Stimulated activated CD8-positive, alpha-beta memory T cell treated with anti-CD3 and anti-CD28 coated beads, Interleukin-7, amount 100 ng/mL, for 4 hours (primary cell): ENCODE data around the gene PLAC1.

Source experiments
- DNase-seq, 2 donors: peaks; one replicate each; pipeline ENCODE4 v3.0.0-alpha.2; 2020; ENCODE audit warnings: low read depth in 2 of 2

The PLAC1 gene

DNA sequence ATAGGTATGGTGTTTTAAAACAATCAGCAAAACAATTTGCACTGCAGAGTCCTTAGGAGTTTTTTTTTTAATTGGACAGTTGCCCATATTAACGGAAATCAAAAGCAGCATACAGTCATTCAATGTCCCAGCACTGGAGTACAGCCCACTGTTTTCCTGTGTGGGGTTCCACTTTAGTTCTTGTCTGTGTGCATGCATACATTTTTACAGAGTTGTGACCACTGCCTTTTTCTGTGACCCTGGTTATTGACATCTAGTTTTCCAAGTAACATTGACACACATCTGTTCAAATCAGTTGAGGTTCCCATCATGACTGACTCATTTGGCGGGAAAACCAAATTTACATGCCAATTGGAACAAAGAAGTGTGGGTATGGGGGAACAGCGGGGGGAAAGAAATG, 115.0 kb downstream of the PLAC1 start:
- no peak for DNase-seq

DNA sequence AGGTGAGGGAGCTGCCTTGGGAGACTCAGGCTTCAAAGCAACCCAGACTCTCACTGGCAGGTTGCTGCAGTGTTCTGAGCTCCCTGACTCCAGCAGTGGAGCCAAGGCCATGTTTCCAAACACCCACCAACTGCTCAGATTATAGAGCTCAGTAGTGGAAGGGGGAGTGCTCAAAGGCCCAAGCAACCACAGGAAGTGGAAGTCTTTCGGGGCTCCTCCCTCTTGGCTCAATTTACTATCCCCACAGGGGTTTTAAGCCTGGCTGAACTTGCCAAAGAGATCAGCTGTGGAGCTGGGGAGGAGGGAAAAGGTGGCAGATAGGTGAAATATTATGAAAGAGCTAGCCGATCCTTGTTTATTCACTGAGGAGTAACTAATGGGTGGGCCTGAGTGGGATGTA, 115.8 kb downstream of the PLAC1 start:
- no peak for DNase-seq

DNA sequence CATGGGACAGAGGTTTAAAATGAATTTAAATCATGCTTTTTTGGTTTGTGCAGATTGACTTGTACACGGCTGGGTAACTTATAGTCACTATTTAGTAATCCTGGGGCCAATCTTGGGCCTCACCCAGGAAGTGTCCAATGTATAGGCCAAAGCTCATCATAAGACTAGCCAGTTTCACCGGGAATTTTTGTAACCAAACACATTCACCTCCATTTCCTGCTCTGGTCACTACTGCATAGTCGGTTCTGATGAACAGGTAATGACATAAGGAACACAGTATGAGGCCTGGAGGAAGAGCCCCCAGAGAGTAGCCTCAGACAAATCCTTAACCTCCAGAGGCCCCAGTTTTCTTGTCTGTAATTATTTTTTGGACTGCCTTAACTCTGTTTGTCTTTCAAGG, 116.4 kb downstream of the PLAC1 start:
- DNase-seq, result no peak

DNA sequence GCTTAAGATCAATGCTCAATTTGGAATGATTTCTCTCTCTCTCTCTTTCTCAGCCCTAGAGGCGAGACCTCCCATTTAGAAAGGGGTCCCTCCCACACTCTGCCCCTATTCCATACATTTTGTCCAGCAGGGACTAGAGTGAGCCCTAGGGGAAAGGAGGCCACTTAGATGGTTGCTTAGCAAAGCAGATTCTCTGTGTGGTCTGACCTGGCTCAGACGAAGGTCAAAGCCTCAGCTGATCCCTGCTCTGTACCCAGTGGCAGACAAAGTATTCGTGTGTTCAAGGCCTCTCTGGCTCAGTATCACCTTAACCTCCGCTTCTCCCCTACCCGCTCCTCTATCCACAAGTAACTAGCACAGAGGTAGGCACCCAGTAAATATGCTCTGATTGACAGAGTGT, 120.0 kb downstream of the PLAC1 start:
- no peak for DNase-seq

DNA sequence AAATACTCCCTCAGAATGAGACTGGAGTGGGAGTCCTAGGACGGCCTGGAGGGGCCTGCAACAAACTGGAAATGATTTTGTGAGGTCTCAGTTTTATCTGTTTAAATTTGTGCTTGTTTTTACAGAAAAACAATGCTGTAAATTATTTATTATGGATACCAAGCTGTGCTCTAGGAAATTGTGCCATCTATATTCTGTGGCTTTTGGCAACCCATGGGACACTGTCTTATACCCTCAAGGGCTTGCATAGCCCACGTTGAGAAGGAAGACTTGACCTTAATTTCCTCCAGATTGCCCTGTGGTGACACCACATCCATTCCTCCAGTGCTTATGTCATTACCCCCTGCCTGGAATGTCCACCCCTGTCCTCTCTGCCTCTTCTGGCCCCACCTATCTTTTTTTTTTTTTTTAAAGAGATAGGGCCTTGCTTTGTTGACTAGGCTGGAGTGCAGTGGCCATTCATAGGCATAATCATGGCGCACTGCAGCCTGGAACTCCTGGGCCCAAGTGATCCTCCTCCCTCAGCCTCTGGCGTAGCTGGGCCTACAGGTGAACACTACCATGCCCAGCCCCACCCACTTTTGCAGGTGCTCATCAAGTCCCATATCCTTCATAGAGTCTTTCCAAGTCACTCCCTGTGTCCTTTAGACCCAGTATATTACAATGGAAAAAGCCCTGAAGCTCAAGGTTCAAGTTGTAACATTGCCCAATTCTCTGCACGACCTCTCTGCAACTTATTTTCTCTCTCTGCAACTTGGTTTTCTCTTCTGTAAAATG, 120.9 kb downstream of the PLAC1 start:
- DNase-seq, result no peak

DNA sequence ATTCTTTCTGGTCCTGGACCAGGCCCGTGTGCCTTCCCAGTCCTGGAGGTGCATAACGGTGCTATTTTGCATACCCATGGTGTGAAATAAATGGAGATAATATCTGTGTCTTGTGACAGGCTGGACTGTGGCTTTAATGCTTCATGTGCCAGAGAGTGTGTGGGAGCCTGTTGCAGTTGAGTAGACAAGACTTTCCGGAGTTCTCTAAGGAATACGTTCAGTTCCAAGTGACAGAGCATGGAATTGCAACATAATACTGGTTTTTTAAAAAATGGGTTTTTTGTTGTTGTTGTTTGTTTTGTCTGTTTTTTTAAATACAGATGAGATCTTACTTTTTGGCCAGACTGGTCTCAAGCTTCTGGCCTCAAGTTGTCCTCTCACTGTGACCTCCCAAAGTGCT, 124.3 kb downstream of the PLAC1 start:
- no peak for DNase-seq

DNA sequence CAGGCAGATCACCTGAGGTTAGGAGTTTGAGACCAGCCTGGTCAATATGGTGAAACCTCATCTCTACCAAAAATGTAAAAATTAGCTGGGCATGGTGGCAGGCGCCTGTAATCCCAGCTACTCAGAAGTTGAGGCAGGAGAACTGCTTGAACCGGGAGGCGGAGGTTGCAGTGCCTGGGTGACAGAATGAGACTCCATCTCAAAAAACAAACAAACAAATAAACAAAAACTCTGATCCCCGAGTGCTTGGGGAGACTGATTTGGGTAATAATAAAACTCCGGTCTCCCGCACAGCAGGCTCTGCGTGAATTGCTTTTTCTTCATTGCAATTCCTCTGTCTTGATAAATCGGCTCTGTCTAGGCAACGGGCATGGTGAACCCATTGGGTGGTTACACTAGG, 124.9 kb downstream of the PLAC1 start:
- DNase-seq, result no peak

DNA sequence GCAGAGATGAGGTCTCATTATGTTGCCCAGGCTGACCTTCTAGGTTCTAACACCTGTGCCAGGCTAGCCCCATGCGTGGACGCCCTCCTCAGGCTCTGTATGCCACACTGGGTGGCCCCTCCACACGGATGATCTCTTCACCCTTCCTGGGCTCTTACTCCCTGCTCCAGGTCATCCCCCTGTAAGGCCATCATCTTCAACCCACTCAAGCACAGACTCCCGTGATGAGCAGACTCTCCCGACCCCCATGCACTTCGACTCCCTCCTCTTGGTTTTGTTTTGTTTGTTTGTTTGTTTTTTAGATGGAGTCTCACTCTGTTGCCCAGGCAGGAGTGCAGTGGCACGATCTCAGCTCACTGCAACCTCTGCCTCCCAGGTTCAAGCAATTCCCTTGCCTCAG, 127.4 kb downstream of the PLAC1 start:
- no peak for DNase-seq

DNA sequence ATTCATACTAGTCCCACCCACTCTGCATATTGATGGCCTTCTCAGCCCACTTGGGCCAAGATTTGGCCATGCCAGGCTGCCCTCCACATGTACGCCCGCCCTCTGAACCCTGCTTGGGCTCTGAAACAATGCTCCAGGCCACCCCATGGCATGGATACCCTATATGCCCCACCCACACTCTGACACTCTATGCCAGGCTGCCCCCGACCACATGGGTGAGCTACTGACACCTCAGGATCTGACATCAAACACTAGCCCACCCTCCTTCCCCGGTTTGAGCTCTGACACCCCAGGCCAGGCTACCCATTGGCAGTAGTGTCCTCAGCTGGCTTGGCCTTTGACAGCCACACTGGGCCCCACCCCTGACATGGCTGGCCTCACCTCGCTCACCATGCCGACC, 128.8 kb downstream of the PLAC1 start:
- DNase-seq, result no peak

DNA sequence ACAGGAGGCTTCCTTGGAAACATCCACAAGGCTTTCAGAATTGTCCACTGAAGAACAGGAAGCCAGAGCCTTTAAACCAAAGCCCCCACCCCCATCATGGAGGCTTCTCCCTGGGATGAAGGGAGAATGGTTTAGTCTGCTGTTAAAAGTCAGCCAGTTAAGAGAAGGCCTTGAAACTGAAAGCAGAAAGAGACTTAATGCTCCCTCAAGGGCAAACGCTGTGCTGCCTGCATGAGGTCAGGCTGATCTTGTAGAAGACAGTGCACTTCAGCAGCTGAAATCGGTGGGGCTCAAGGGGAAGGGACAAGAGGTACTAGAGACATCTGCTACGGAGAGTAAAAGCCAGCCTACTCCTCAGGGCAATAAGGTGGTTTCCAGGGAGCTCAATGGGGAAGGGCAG, 129.3 kb downstream of the PLAC1 start:
- no peak for DNase-seq

DNA sequence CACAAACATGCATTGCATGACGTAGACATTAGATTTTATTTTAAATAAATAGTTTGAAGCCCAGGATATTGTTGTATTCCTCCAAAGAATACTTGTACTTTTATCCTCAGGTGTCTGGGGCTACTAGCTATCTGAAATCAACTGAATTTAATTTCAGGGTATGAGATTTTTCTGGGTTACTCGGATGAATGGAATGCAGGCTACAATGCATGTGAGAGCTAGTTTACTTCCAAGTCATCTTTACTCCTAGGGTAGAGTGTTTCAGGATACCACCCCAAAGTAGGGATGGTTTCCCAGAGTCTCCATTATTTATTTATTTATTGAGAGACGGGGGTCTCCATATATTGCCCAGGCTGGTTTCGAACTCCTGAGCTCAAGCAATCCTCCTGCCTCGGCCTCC, 131.9 kb downstream of the PLAC1 start:
- DNase-seq, result no peak

DNA sequence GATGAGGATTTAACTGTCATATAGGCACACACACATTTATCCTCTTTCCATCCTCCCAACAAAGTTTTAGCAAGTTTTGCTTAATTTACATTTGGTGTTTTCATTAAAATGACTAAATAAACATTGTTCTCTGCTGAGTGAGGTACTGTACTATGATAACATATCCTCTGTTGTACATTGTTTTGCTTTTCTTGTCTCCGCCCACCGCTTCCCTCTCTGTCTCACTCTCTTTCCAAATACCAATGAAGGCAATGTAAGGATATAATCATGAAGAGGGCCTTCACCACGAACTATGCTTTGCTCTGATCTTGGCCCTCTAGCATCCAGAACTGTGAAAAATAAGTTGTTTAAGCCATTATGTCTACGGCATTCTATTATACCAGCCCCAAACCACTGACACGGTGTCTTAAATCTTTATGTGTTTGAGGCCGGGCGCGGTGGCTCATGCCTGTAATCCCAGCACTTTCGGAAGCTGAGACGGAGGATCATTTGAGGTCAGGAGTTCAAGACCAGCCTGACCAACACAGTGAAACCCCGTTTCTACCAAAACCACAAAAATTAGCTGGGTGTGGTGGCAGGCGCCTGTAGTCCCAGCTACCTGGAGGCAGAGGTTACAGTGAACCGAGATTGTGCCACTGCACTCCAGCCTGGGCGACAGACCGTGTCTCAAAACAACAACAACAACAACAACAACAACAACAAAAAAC, 133.0 kb downstream of the PLAC1 start:
- no peak for DNase-seq

DNA sequence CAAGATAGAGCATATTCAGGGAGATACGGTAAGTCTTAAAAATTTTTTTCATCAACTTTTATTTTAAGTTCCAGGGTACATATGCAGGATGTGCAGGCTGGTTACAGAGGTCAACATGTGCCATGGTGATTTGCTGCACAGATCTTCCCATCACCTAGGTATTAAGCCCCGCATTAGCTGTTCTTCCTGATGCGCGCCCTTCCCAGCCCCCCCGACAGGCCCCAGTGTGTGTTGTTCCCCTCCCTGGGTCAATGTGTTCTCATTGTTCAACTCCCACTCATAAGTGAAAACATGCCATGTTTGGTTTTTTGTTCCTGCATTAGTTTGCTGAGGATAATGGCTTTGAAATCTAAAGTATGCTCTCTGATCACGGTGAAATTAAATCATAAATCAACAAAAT, 134.1 kb downstream of the PLAC1 start:
- no peak for DNase-seq

DNA sequence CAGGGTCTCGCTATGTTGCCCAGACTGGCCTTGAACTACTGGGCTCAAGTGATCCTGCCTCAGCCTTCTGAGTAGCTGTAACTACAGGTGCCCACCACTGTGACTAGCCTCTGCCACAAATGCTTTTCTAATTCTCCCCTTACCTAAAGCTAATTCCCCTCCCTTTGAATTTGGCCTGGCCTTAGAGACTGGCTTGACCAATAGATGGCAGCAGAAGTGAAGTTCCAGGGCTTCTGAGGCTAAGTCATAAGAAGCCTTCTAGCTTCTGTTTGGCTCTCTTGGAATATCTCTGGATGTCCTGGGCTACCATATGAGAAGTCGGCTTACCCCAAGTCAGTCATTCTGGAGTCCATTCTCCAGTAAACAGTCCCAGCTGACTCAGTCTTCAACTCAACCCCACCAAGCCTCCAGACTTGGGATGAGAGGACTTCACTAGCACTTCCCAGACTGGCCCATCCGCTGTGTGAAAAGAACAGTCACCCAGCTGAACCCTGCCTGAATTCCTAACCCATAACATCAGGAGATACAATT, 137.3 kb downstream of the PLAC1 start:
- DNase-seq, result no peak
